Measurements from ENCODE around the gene HHIPL1. TPM values are rescaled to one million over a fixed set of nuclear protein-coding genes. Genes with fewer than 3 reads are reported as not detected.

The HHIPL1 gene
- total RNA-seq, 1 donor from 2014 or later: 12.0 TPM

- no peak for DNase-seq (ENCODE audit: low spot score)
These were observed 42.6 kb downstream of the HHIPL1 start for GRCh38 chr14:99687284-99688209.

- no peak for DNase-seq (ENCODE audit: low spot score)
These were observed 43.3 kb downstream of the HHIPL1 start for GRCh38 chr14:99688210-99688581.

GRCh38 chr14:99688629-99689028 is 43.7 kb downstream of the HHIPL1 start:
- no peak for DNase-seq (ENCODE audit: low spot score)

GRCh38 chr14:99689266-99690236 is 44.6 kb downstream of the HHIPL1 start:
- DNase-seq (ENCODE audit: low spot score): no peak

GRCh38 chr14:99690636-99691035 is 45.7 kb downstream of the HHIPL1 start:
- no peak for DNase-seq (ENCODE audit: low spot score)

- DNase-seq (ENCODE audit: low spot score): no peak
These were observed 46.4 kb downstream of the HHIPL1 start for GRCh38 chr14:99691111-99691885.

GRCh38 chr14:99693918-99694317 is 49.0 kb downstream of the HHIPL1 start:
- no peak for DNase-seq (ENCODE audit: low spot score)

GRCh38 chr14:99696929-99697328 is 52.0 kb downstream of the HHIPL1 start:
- no peak for DNase-seq (ENCODE audit: low spot score)

- DNase-seq (ENCODE audit: low spot score): no peak
These were observed 53.3 kb downstream of the HHIPL1 start for GRCh38 chr14:99698236-99698635.

- DNase-seq (ENCODE audit: low spot score): no peak
These were observed 53.7 kb downstream of the HHIPL1 start for GRCh38 chr14:99698642-99699041.

GRCh38 chr14:99699085-99699760 is 54.3 kb downstream of the HHIPL1 start:
- no peak for DNase-seq (ENCODE audit: low spot score)

- no peak for DNase-seq (ENCODE audit: low spot score)
These were observed 54.9 kb downstream of the HHIPL1 start for GRCh38 chr14:99699861-99700260.

- no peak for DNase-seq (ENCODE audit: low spot score)
These were observed 55.5 kb downstream of the HHIPL1 start for GRCh38 chr14:99700379-99700778.

GRCh38 chr14:99701260-99701659 is 56.3 kb downstream of the HHIPL1 start:
- DNase-seq (ENCODE audit: low spot score): no peak

GRCh38 chr14:99702115-99702514 is 57.2 kb downstream of the HHIPL1 start:
- no peak for DNase-seq (ENCODE audit: low spot score)

- no peak for DNase-seq (ENCODE audit: low spot score)
These were observed 58.5 kb downstream of the HHIPL1 start for GRCh38 chr14:99703381-99703780.

GRCh38 chr14:99704037-99704436 is 59.1 kb downstream of the HHIPL1 start:
- DNase-seq (ENCODE audit: low spot score): no peak

GRCh38 chr14:99706107-99706900 is 61.4 kb downstream of the HHIPL1 start:
- DNase-seq (ENCODE audit: low spot score): no peak

- DNase-seq (ENCODE audit: low spot score): no peak
These were observed 62.5 kb downstream of the HHIPL1 start for GRCh38 chr14:99707420-99707819.

GRCh38 chr14:99707921-99708320 is 63.0 kb downstream of the HHIPL1 start:
- no peak for DNase-seq (ENCODE audit: low spot score)
